Uterus (tissue), 4 donors: ENCODE data around the gene ZNF771. TPM values are rescaled to one million over a fixed set of nuclear protein-coding genes. Genes with fewer than 3 reads are reported as not detected.

Source experiments
- DNase-seq, 2 donors: peaks; one replicate each; pipeline ENCODE4 v3.0.0-alpha.2; 2019 to 2020
- H3K27ac ChIP-seq, 2 donors: fragments of 200-600 bp; sonication (generic); 1 replicate in 1 of 2; 2 replicates in 1 of 2; pipeline ENCODE4 v1.5.1; 2016 to 2018
- H3K27me3 ChIP-seq, 2 donors: fragments of 200-600 bp; sonication (generic); one replicate each; pipeline ENCODE4 v1.5.1; 2018 to 2019; ENCODE audit warnings: control low read depth in 1 of 2
- H3K36me3 ChIP-seq, 2 donors: fragments of 200-600 bp; sonication (generic); one replicate each; pipeline ENCODE4 v1.5.1; 2019; ENCODE audit warnings: control low read depth in 1 of 2
- H3K4me1 ChIP-seq, 2 donors: fragments of 200-600 bp; sonication (generic); one replicate each; pipeline ENCODE4 v1.5.1; 2018 to 2019; ENCODE audit warnings: control low read depth in 1 of 2
- H3K4me3 ChIP-seq, 2 donors: fragments of 200-600 bp; sonication (generic); 1 replicate in 1 of 2; 2 replicates in 1 of 2; pipeline ENCODE4 v1.5.1; 2018 to 2019; ENCODE audit warnings: mild to moderate bottlenecking in 1 of 2
- H3K9me3 ChIP-seq, 2 donors: fragments of 200-600 bp; sonication (generic); one replicate each; pipeline ENCODE4 v1.5.1; 2019; ENCODE audit warnings: control low read depth in 1 of 2
- CTCF ChIP-seq, 4 experiments: fragments of 200-600 bp in 2 of 4; fragments of 450-650 bp in 2 of 4; sonication (generic) in 2 of 4; IDR thresholded peaks; one replicate each; pipeline ENCODE4 v1.5.1; 2016 to 2019; ENCODE audit warnings: antibody characterized with exemption in 4 of 4, mild to moderate bottlenecking in 2 of 4, moderate library complexity in 1 of 4
- POLR2A ChIP-seq, 2 donors: fragments of 450-650 bp; IDR thresholded peaks; one replicate each; pipeline ENCODE4 v1.6.1; 2016; ENCODE audit warnings: antibody characterized with exemption in 2 of 2, mild to moderate bottlenecking in 1 of 2, moderate library complexity in 1 of 2
- intact Hi-C: fragments of 100-400 bp; cut with DNase I; formaldehyde crosslinking; loops from one replicate; pipeline ENCODE4 v1.15.1; 2023; ENCODE audit warnings: low total_unique reads
- total RNA-seq, 4 donors: library from RNA; depleted of rRNA in 3 of 4; stranded (reverse); fragments of >200 nt in 3 of 4; gene quantifications; one replicate each; pipeline versions ENCODE4 v1.1.0 to v1.2.4, GENCODE V29; 2014 to 2023
- donor health status: DM: yes; HTN: yes; CAD: no.

Gene ZNF771
- total RNA-seq, 4 donors from 2014 or later, result 12.2 to 75.3 (median 25.6) TPM

GRCh38 chr16:30368122-30368791 lies 39.1 kb upstream of the ZNF771 start:
- DNase-seq, result no peak
- intact Hi-C loops, result no loop called here
- Histone ChIP-seq H3K4me1 (peaks cover 0 to 12% of the 10 kb centered on the region in 2 donors), H3K36me3 (no peaks in the 10 kb centered on the region), H3K9me3 (no peaks in the 10 kb centered on the region), H3K4me3 (peak overlapping the region; percentile 70 to 98), H3K27ac (peak overlapping the region; percentile 86 to 93), H3K27me3 (no peaks in the 10 kb centered on the region)
- TF ChIP-seq CTCF (IDR thresholded peaks at IDR 0.05) (no peak), POLR2A (IDR thresholded peaks at IDR 0.05) (no peak)

GRCh38 chr16:30368792-30369090 lies 38.7 kb upstream of the ZNF771 start:
- Histone ChIP-seq H3K4me1 (peaks cover 0 to 12% of the 10 kb centered on the region in 2 donors), H3K36me3 (no peaks in the 10 kb centered on the region), H3K9me3 (no peaks in the 10 kb centered on the region), H3K27ac (peak overlapping the region; percentile 86 to 93), H3K4me3 (peak overlapping the region; percentile 70 to 98), H3K27me3 (no peaks in the 10 kb centered on the region)
- no peak for TF ChIP-seq CTCF (IDR thresholded peaks at IDR 0.05)
- no peak for TF ChIP-seq POLR2A (IDR thresholded peaks at IDR 0.05)
- no peak for DNase-seq
- intact Hi-C loops, result no loop called here

GRCh38 chr16:30369091-30369937 lies 38.1 kb upstream of the ZNF771 start:
- intact Hi-C loops, result no loop called here
- TF ChIP-seq POLR2A (IDR thresholded peaks at IDR 0.05) (no peak), CTCF (IDR thresholded peaks at IDR 0.05) (no peak)
- Histone ChIP-seq H3K27ac (peak overlapping the region; percentile 86 to 93), H3K9me3 (no peaks in the 10 kb centered on the region), H3K4me3 (peak overlapping the region; percentile 70 to 98), H3K4me1 (peaks cover 0 to 12% of the 10 kb centered on the region in 2 donors), H3K27me3 (no peaks in the 10 kb centered on the region), H3K36me3 (no peaks in the 10 kb centered on the region)
- DNase-seq, result no peak

GRCh38 chr16:30369938-30370455 lies 37.4 kb upstream of the ZNF771 start:
- Histone ChIP-seq H3K27ac (peak overlapping the region; percentile 86 to 93), H3K4me3 (peak overlapping the region; percentile 70 to 98), H3K9me3 (no peaks in the 10 kb centered on the region), H3K4me1 (peaks cover 0 to 10% of the 10 kb centered on the region in 2 donors), H3K36me3 (no peaks in the 10 kb centered on the region), H3K27me3 (no peaks in the 10 kb centered on the region)
- intact Hi-C loops, result no loop called here
- DNase-seq, result no peak
- TF ChIP-seq CTCF (IDR thresholded peaks at IDR 0.05) (peak in 1 of 4 experiments; percentile 19), POLR2A (IDR thresholded peaks at IDR 0.05) (peak in 1 of 2 donors; percentile 79)
